ENCODE data around the gene MSRB3.

The MSRB3 gene

GRCh38 chr12:65392491-65392890, 114.0 kb downstream of the MSRB3 start:
- no peak overlapping the region for H2AFZ ChIP-seq (ENCODE audit: low read depth, low read length, severe bottlenecking)
- no peak overlapping the region for H3K4me2 ChIP-seq (ENCODE audit: low read depth, low read length, poor library complexity, severe bottlenecking)
- H3K36me3 ChIP-seq (ENCODE audit: low read length), result no peaks in the 10 kb centered on the region
- H3K4me3 ChIP-seq (ENCODE audit: insufficient read depth, low read length, poor library complexity, severe bottlenecking), result no peak overlapping the region
- H3K79me2 ChIP-seq (ENCODE audit: insufficient read depth, low read length), result no peaks in the 10 kb centered on the region
- TF ChIP-seq EZH2phosphoT487 (conservative IDR thresholded peaks at IDR 0.05; ENCODE audit: low read length), result no peak
- TF ChIP-seq CTCF (IDR thresholded peaks at IDR 0.05; ENCODE audit: insufficient read depth, low read length, poor library complexity, severe bottlenecking), result no peak
- H3F3A ChIP-seq (ENCODE audit: insufficient read depth), result no peaks in the 10 kb centered on the region
- 0 out of 2 replicates have a peak, but pooled peaks cover 5% of the 10 kb centered on the region for H3K9me3 ChIP-seq (ENCODE audit: insufficient read depth, low read length)
- H3K9me2 ChIP-seq (replicated peaks; ENCODE audit: insufficient read depth, low read length), result no peaks in the 10 kb centered on the region
- H4K20me1 ChIP-seq (ENCODE audit: low read depth, low read length), result no peaks in the 10 kb centered on the region
- H3K27me3 ChIP-seq (ENCODE audit: low read length), result no peaks in the 10 kb centered on the region
- H3K9ac ChIP-seq (ENCODE audit: low read length), result no peak overlapping the region
- H3K27ac ChIP-seq (ENCODE audit: low read depth, low read length), result no peak overlapping the region

GRCh38 chr12:65403188-65403587, 124.7 kb downstream of the MSRB3 start:
- Histone ChIP-seq H3K9ac (ENCODE audit: low read length) (no peak overlapping the region), H3K36me3 (ENCODE audit: low read length) (no peaks in the 10 kb centered on the region), H3F3A (ENCODE audit: insufficient read depth) (no peaks in the 10 kb centered on the region), H4K20me1 (ENCODE audit: low read depth, low read length) (no peaks in the 10 kb centered on the region), H3K27me3 (ENCODE audit: low read length) (no peaks in the 10 kb centered on the region), H3K9me3 (ENCODE audit: insufficient read depth, low read length) (no peaks in the 10 kb centered on the region), H3K27ac (ENCODE audit: low read depth, low read length) (no peak overlapping the region), H3K9me2 (replicated peaks; ENCODE audit: insufficient read depth, low read length) (no peaks in the 10 kb centered on the region), H3K4me2 (ENCODE audit: low read depth, low read length, poor library complexity, severe bottlenecking) (no peak overlapping the region), H3K79me2 (ENCODE audit: insufficient read depth, low read length) (no peaks in the 10 kb centered on the region), H2AFZ (ENCODE audit: low read depth, low read length, severe bottlenecking) (no peak overlapping the region), H3K4me3 (ENCODE audit: insufficient read depth, low read length, poor library complexity, severe bottlenecking) (no peak overlapping the region)
- TF ChIP-seq EZH2phosphoT487 (conservative IDR thresholded peaks at IDR 0.05; ENCODE audit: low read length) (no peak), CTCF (IDR thresholded peaks at IDR 0.05; ENCODE audit: insufficient read depth, low read length, poor library complexity, severe bottlenecking) (no peak)

GRCh38 chr12:65407388-65408149, 129.1 kb downstream of the MSRB3 start:
- H3K4me2 ChIP-seq (ENCODE audit: low read depth, low read length, poor library complexity, severe bottlenecking), result no peak overlapping the region
- no peaks in the 10 kb centered on the region for H3K36me3 ChIP-seq (ENCODE audit: low read length)
- H3F3A ChIP-seq (ENCODE audit: insufficient read depth), result no peaks in the 10 kb centered on the region
- no peak overlapping the region for H2AFZ ChIP-seq (ENCODE audit: low read depth, low read length, severe bottlenecking)
- no peak overlapping the region for H3K9ac ChIP-seq (ENCODE audit: low read length)
- no peaks in the 10 kb centered on the region for H3K9me3 ChIP-seq (ENCODE audit: insufficient read depth, low read length)
- H4K20me1 ChIP-seq (ENCODE audit: low read depth, low read length), result no peaks in the 10 kb centered on the region
- H3K9me2 ChIP-seq (replicated peaks; ENCODE audit: insufficient read depth, low read length), result no peaks in the 10 kb centered on the region
- H3K79me2 ChIP-seq (ENCODE audit: insufficient read depth, low read length), result no peaks in the 10 kb centered on the region
- TF ChIP-seq EZH2phosphoT487 (conservative IDR thresholded peaks at IDR 0.05; ENCODE audit: low read length), result no peak
- TF ChIP-seq CTCF (IDR thresholded peaks at IDR 0.05; ENCODE audit: insufficient read depth, low read length, poor library complexity, severe bottlenecking), result no peak
- H3K27me3 ChIP-seq (ENCODE audit: low read length), result no peaks in the 10 kb centered on the region
- H3K4me3 ChIP-seq (ENCODE audit: insufficient read depth, low read length, poor library complexity, severe bottlenecking), result no peak overlapping the region
- H3K27ac ChIP-seq (ENCODE audit: low read depth, low read length), result no peak overlapping the region
